HG03571 (cell line): ENCODE results near the gene CZIB.

Experiments
- ATAC-seq: cut with Tn5 transposase; IDR thresholded peaks from one replicate; pipeline ENCODE4 v1.9.1; 2021; ENCODE audit not compliant: unreplicated experiment

CZIB gene

GRCh38 chr1:53220171-53220961 lies at the start of gene CZIB:
Gene CZIB (minus strand): TSS chr1:53220634. CDS start chr1:53220575, 59 bp downstream.
- ATAC-seq, result peak; percentile 90

GRCh38 chr1:53270107-53270506 lies 49.7 kb upstream of the CZIB start:
- ATAC-seq, result no peak

GRCh38 chr1:53267761-53268160 lies 47.3 kb upstream of the CZIB start:
- ATAC-seq, result no peak

GRCh38 chr1:53266038-53266437 lies 45.6 kb upstream of the CZIB start:
- ATAC-seq, result no peak

GRCh38 chr1:53265581-53265980 lies 45.1 kb upstream of the CZIB start:
- ATAC-seq, result no peak

- no peak for ATAC-seq
Observed at GRCh38 chr1:53264048-53264447, 43.6 kb upstream of the CZIB start.

GRCh38 chr1:53262000-53262399 lies 41.6 kb upstream of the CZIB start:
- ATAC-seq, result no peak

GRCh38 chr1:53260631-53261247 lies 40.3 kb upstream of the CZIB start:
- no peak for ATAC-seq

- ATAC-seq, result no peak
Observed at GRCh38 chr1:53259932-53260331, 39.5 kb upstream of the CZIB start.

- ATAC-seq, result no peak
Observed at GRCh38 chr1:53258216-53258615, 37.8 kb upstream of the CZIB start.

- ATAC-seq, result no peak
Observed at GRCh38 chr1:53257454-53258081, 37.1 kb upstream of the CZIB start.

- no peak for ATAC-seq
Observed at GRCh38 chr1:53256511-53257453, 36.3 kb upstream of the CZIB start.

GRCh38 chr1:53255031-53255430 lies 34.6 kb upstream of the CZIB start:
- no peak for ATAC-seq

GRCh38 chr1:53254011-53254640 lies 33.7 kb upstream of the CZIB start:
- ATAC-seq, result no peak

GRCh38 chr1:53250325-53250724 lies 29.9 kb upstream of the CZIB start:
- no peak for ATAC-seq

GRCh38 chr1:53249706-53250105 lies 29.3 kb upstream of the CZIB start:
- no peak for ATAC-seq

GRCh38 chr1:53246261-53247134 lies 26.1 kb upstream of the CZIB start:
- ATAC-seq, result no peak

- no peak for ATAC-seq
Observed at GRCh38 chr1:53244141-53244540, 23.7 kb upstream of the CZIB start.

GRCh38 chr1:53242381-53242780 lies 21.9 kb upstream of the CZIB start:
- ATAC-seq, result no peak

- ATAC-seq, result no peak
Observed at GRCh38 chr1:53241828-53242227, 21.4 kb upstream of the CZIB start.
